ENCODE results near the gene HMSD. TPM values are rescaled to one million over a fixed set of nuclear protein-coding genes. Genes with fewer than 3 reads are reported as not detected.

HMSD gene
- total RNA-seq, 2 experiments from 2014 or later: 6.9 to 10.8 TPM

DNA sequence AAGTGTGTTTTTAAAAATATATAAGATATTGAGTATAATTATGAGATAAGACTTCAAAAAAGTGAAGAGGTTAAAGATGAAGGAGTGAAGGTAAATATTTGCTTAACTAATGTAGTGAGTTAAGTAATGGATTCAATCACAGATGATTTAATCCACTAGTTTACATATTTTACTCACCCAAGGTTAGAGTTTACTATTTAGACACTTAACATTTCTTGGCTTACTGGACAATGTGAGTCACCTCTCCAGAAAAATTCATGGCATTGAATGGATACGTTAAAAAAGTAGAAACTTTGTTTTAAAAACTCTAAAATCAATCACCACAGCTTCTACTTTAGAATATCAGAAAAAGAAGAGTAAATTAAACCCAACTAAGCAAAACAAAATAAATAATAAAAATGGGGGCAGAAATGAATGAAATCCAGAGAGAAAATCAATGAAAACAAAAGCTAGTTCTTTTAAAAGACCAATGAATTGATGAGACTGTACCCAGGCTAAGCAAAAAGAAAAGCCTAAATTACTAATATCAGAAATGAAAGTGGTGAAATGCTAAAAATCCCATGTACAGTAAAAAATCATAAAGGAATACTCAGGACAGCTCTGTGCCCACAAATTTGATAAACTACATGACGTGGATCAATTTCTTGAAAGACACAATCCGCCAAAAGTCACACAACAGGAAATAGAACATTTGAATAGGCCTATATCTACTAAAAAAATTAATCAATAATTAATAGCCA lies 1.9 kb upstream of the HMSD start:
- POLR2A ChIA-PET: no interaction called here
- CTCF ChIA-PET: interaction anchor here (1.0 kb wide), 1 partner anchor 11 kb away, joined by 3 read pairs; no protein-coding TSS in a partner anchor

DNA sequence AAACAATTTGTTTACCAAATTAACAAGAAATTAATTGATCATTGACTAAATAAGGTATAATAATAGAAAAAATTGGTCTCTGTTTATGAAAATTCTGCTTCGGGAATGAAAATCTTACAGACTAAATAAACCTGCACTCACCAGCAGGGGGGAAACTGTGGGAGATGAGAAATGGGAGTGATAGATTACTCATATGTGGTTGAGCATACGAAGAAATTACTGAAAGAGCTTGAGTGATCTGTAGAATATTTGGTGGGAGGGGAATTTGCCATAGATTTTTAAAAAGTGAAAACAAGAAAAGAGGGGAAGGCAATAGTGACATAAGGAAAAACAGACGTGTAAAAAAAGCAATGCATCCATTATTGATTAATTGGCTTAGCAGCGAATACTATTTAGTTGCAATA lies 2.2 kb downstream of the HMSD start:
- ChIA-PET CTCF (interaction anchor here (1.3 kb wide), 1 partner anchor 15 kb away, joined by 3 read pairs; no protein-coding TSS in a partner anchor), POLR2A (no interaction called here)

DNA sequence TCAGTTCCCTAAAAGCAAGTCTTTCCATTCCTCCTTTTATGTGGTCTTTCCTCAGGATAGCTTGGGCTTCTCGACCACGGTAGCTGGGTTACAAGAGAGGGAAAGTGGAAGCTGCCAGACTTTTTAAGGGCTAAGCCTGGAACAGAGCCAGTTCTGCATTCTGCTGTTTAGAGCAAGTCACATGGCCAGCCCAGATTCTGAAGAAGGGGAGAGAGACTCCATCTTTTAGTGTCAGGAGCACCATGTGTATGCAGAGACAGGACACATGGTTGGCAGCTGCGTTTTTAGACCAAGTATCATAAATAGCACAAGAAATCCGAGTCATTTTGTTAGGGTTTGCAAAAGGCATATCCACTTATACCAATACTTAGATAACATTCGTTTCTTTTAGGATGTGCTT lies 4.7 kb downstream of the HMSD start:
- ChIA-PET POLR2A (no interaction called here), CTCF (interaction anchor here (0.6 to 2.1 kb wide), 2 partner anchors 10 to 566 kb away, joined by 3 to 10 read pairs; no protein-coding TSS in a partner anchor)

DNA sequence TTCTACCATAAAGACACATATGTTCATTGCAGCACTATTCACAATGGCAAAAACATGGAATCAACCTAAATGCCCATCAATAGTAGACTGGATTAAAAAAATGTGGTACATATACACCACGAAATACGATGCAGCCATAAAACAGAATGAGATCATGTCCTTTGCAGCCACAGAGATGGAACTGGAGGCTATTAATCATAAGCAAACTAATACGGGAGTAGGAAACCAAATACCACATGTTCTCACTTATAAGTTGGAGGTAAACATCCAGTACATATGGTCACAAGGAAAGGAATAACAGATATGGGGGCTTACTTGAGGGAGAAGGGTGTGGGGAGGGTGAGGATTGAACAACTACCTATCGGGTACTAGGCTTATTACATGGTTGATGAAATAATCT lies 7.7 kb downstream of the HMSD start:
- CTCF ChIA-PET: no interaction called here
- POLR2A ChIA-PET: no interaction called here

DNA sequence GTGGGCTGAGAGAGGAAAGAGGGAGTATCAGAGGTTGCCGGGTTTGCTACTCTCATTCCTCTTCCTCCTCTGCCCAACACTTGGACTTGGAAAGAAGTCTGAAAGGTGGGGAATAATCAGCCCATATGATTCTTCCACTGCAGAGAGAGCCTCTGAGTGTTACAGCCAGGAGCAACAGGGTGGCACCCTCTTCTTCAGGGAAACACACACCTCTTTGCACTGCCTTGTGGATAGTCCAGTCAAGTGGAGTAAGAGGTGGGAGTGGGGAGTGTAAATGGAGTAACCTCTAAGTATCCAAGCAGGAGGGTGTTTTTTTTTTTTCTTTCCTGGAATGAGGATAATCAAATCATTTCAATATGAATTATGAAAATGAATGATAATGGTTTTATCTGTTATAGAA lies 11.8 kb downstream of the HMSD start:
- ChIA-PET POLR2A (no interaction called here), CTCF (no interaction called here)

DNA sequence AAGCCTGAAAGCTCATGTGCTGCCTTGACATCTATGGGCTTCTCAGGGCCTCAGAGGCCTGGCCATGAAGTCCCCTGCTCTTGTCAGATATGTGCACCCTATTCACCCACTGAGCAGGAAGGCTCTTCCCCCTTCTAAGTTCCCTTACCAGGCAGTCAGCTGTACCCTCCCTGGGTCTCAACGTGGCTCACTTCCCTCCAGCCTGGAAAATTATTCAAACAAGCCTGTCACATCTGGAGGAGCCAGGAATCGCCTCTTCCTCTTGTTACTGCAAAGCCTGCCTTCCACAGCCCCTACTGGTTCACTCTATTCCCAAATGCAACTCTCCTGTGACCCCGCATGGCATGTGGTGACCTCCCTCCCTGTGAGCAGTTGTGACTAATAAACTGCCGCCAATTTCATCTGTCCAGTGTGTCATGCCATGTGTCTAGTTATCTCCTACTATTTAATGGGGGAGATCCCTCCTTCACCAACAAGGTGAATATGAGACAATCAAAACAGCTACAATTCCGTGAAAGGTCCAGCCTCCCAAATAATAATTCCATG lies 12.4 kb downstream of the HMSD start:
- ChIA-PET CTCF (no interaction called here), POLR2A (no interaction called here)

DNA sequence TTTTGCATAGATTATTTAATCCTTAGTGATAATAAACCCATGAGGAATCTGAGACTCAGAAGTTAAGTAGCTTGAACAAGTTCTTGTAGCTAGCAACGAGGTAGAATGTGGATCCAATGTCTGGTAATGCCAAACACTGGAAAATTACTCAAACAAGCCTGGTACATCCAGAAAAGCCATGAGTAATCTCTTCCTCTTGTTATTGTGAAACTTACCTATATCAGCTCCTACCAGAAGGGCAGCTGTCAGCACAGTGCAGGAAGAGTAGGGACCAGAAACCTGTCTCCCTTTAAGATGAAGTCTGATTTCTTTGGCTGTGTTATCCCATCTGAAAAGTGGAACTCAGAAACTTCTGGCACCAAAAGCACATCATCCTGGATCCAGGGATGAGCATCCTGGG lies 13.0 kb downstream of the HMSD start:
- POLR2A ChIA-PET: no interaction called here
- CTCF ChIA-PET: no interaction called here

DNA sequence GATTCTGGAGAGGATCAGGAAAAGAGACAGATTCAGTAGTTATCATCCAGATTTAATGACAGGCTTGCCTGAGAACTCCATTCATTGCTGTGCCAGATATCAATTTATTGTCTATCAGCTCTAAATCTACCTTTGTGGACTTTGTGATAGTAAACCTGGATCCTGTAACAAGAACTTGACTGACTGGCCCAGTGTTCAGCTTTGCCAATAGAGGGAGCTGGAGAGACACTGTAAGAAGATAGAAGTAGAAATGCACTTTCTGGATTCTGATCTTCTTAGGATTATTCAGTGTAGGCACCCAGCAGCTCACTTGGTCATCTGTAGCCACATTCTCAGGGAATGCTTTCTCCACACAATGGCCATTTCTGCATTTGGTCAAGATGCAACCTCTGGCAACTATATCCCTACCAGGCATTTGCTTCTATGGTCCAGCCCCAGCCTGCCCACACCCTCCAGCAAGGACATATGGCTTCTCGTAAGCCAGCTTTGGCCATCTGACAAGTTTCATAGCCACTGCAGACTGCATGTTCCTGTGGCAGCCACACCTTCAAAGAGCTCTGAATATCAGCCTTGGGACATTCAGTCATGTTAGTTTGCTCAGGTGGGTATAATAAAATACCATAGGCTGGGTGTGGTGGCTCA lies 14.6 kb downstream of the HMSD start:
- CTCF ChIA-PET: interaction anchor here (0.6 to 2.4 kb wide), 7 partner anchors 9 to 91 kb away, joined by 3 to 10 read pairs (median 4); no protein-coding TSS in a partner anchor
- POLR2A ChIA-PET: interaction anchor here (0.5 kb wide), 1 partner anchor 13 kb away, joined by 3 read pairs; no protein-coding TSS in a partner anchor

DNA sequence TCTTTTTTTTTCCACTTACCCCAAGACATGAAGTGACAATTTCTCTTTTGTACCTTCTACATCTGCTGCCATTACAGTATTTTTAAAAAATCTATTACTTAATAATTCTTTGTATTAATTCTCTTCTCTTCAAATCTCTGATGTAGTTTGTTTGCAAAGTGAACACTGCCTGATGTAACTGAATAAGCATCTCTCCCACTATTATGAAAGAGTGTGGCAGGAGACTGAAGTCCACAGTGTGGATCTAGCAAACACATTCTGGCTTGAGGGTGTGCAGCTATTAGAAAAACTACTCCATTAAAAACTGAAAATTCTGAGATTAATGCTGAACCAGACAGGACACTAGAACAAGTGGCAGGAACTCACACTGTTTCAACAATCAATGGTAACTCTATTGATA lies 15.8 kb downstream of the HMSD start:
- ChIA-PET POLR2A (no interaction called here), CTCF (interaction anchor here (2.4 kb wide), 1 partner anchor 10 kb away, joined by 10 read pairs; no protein-coding TSS in a partner anchor)

DNA sequence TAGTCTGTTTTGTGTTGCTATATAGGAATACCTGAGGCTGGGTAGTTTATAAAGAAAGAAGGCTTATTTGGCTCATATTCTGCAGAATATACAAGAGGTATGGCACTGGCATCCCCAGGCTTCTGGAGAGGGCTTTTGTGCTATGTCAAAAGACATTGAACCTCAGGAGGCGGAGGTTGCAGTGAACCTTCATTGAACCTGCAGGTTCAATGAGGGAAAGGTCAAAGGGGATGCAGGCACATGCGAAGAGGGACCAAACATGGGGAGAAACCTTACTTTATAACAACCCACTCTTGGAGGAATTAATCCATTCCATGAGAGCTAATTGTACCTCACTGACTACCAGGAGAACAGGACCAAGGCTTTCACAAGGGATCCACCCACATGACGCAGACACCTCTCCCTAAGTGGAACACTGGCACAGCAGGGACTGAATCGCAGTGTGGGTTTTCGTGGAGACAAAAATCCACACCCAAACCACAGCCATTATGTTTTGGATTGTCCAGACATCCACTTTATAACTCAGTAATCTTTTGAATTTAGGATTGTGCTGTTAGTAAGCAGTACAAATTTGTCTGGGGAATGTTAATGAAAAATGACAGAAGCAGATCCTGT lies 16.7 kb downstream of the HMSD start:
- POLR2A ChIA-PET: no interaction called here
- CTCF ChIA-PET: no interaction called here

DNA sequence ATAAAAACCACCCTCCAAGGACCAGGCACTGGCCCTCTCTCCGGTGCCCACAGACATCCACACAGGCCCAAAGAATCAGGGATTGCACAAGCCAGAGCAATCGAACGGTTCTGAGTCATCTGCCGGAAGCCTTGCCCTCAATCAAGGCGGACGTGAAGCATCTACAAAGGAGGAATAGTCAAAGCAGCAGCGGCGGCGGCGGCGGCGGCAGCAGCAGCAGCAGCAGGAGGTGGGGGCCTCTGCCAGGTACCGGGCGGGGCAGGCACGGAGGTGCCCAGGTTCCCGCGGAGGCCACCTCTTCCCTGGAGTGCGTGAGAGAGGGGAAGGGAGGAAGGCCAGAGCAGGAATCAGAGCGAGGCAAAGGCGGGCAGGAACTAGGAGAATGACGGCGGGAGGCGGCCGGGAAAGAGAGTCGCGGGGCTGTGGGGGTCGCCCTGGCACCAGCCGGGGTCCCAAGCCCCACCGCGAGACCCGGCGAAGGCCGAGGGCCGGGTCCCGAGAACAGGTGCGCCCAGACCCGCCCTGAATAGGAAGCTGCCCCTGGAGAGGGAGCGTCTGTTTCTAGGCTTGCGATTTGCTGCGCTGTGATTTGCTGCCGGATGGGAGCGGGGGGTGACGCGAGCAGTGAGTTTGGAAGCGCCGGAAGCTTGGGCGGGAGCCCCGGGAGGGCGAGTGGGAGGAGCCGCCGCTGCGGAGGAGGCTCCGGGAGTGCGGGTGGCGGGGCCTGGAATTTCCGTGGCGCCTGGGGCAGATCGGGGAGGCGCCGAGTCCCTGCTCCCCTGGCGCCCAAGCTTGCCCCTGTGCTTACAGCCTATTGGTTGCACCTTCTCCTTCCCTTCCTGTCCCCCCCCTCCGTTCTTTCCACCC lies 21.1 kb downstream of the HMSD start, which contains the start of gene SERPINB8:
Gene SERPINB8 (plus strand): TSS at position 140 of the 867 bp plus-strand sequence. CDS start 8,228 bp downstream, outside the sequence.
- POLR2A ChIA-PET: interaction anchor here (0.8 kb wide), 1 partner anchor 34 kb away, joined by 3 read pairs; no protein-coding TSS in a partner anchor
- CTCF ChIA-PET: no interaction called here

DNA sequence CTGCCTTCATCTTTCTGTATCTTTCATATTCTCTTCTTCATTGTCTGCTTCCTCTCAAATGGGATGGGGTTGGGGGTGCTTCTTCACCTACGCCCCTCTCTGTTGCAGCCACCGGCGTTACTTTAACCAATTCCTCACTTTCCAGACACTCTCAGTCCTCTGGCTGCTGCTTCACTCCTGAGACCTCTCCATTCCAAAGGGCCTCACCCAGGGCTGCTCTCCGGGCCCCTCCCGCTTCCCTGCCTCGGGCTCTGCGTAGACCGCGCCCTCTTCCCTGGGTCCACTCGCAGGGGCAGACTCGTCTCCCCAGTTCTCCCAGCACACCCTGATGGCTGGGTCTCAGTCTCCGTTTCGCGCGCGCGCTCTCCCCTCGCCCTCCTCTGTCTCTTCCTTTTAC lies 21.7 kb downstream of the HMSD start:
- CTCF ChIA-PET: no interaction called here
- POLR2A ChIA-PET: interaction anchor here (0.8 kb wide), 1 partner anchor 34 kb away, joined by 3 read pairs; no protein-coding TSS in a partner anchor

DNA sequence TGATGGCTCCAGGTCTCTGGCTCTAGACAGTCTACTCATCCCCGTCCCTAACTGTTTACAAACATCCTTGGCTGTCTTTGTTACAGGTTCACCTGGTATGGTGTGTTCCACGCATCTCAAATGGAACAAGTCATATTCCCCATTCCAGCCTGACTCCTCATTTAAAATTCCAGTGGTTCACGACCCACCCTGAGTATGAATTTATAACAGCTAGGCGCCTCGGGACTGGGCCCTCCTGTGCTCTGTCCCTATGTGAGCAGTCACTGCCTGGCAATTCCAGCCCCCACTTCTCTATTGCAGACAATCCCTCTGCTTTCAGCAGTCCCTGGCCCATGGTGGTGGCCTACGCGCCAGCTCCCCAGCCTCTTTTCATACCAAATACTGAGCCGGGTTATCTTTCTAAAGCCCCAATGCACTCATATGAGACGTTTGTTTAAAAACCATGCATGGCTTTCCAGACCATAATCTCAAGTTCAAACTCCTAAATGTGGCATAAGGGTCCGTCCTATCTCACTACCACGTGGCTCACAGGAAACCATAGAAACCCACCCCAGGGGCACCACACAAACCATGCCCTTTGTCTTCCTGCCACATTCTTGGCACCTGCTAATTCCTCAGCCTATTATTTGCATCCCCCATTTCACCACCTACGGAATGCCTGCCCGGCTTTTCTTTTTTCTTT lies 22.4 kb downstream of the HMSD start:
- POLR2A ChIA-PET: no interaction called here

DNA sequence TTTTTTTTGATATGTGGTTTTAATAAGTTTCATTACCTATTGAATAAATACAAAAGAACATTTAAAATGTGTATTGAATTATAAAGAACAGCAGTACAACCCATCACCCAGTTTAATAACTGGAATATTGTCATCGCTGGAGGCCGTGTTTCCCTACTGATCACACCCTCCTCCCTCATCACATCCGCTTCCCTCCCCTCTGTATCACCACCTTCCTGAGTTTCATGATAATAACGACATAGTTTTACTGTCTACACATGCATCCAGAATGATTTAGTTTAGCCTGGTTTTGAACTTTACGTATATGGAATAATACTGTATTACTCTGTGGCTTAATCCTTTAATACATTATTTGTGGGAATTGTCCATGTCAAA lies 22.9 kb downstream of the HMSD start:
- POLR2A ChIA-PET: no interaction called here
- CTCF ChIA-PET: no interaction called here

More for the DNA sequence above, 22.4 kb downstream of the HMSD start:
- CTCF ChIA-PET: no interaction called here

DNA sequence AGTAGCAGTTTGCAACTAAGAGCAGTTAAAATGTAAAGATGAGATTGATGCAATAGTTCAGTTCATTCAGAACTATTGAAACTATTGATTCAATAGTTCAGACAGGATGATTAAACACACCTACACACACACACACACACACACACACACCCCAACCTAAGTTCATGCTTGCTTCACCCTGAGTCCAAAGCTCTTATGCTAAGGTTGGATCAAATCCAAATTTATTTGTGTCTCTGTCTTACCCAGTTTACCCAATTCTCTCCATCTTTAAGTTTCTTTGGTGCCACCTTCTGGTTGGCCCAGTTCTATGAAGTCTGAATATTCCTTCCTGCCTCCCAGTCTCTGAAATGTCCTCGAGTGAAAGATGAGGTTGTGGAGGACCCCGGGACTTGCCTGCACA lies 25.9 kb downstream of the HMSD start:
- CTCF ChIA-PET: interaction anchor here (1.7 kb wide), 1 partner anchor 11 kb away, joined by 4 read pairs; no protein-coding TSS in a partner anchor
- POLR2A ChIA-PET: no interaction called here

DNA sequence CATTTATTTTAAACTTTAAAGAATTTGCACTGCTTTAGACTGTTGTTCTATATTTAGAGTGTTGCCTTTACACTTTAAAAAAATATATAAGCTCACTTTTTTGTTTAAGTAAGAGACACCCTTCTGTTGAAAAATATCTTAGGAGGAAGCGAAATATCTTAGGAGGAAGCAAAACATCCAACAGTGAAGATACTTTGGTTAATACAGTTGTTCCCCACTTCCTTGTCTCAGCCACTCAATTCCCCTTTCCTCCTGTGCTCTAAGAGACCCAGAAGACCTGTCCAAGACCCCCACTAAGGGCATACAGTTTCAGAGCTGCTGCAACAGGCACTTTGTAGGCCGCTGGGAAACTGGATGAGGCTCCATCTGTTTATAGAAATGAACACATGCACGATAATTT lies 26.5 kb downstream of the HMSD start:
- ChIA-PET POLR2A (no interaction called here), CTCF (interaction anchor here (1.7 kb wide), 1 partner anchor 12 kb away, joined by 4 read pairs; no protein-coding TSS in a partner anchor)

DNA sequence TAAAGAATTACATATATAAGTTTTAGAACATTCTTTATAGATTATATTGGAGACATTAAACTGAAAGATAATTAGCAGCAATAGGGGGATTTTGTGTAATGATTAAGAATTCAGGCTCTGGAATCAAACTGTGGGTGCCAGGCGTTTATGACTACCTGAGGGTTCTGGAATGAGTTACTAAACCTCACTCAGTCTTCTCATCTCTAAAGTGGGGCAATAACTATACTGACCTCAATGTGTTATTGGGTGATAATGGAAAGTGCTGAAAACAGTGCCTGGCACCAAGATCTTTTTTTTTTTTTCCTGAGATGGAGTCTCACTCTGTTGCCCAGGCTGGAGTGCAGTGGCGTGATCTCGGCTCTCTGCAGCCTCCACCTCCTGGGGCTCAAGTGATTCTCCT lies 27.9 kb downstream of the HMSD start:
- POLR2A ChIA-PET: interaction anchor here (0.7 kb wide), 1 partner anchor 13 kb away, joined by 3 read pairs; no protein-coding TSS in a partner anchor
- CTCF ChIA-PET: no interaction called here

DNA sequence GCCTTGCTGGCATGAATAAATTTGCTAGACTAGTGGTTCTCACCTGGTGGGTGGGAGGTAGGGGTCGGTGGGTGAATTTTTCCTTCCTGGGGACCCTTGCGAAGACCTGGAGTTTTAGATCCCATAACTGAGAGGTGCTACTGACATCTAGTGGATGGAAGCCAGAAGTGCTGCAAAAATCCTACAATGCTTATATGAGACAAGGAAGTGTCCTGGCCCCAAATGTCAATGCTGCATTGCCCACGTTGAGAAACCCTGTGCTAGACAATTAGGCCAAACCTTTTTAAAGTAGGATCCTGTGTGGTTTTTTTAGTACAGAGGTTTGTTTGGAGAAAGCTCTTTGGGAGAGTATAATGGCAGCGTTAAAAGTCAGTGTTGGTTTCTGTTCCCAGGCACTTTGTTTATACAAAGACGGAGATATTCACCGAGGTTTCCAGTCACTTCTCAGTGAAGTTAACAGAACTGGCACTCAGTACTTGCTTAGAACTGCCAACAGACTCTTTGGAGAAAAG lies 30.4 kb downstream of the HMSD start:
- POLR2A ChIA-PET: no interaction called here
- CTCF ChIA-PET: interaction anchor here (1.7 kb wide), 1 partner anchor 16 kb away, joined by 6 read pairs; no protein-coding TSS in a partner anchor

Measured in activated CD8-positive, alpha-beta memory T cell treated with anti-CD3 and anti-CD28 coated beads for 36 hours (primary cell).